NCI-H2107 (cell line): ENCODE results near the gene IQSEC2.
A peak's percentile ranks its signal among the peaks of the same experiment; 100 is the strongest.

ENCODE experiments used
- DNase-seq: peaks from one replicate; lab custom pipeline; 2025; lab: John Stamatoyannopoulos, UW

The IQSEC2 gene

GRCh38 chrX:53305219-53305995 is 24.0 kb upstream of the IQSEC2 start:
- DNase-seq = no peak

- DNase-seq = no peak
Measured at GRCh38 chrX:53303195-53303594, 21.8 kb upstream of the IQSEC2 start.

GRCh38 chrX:53300157-53300556 is 18.8 kb upstream of the IQSEC2 start:
- DNase-seq = no peak

DNA sequence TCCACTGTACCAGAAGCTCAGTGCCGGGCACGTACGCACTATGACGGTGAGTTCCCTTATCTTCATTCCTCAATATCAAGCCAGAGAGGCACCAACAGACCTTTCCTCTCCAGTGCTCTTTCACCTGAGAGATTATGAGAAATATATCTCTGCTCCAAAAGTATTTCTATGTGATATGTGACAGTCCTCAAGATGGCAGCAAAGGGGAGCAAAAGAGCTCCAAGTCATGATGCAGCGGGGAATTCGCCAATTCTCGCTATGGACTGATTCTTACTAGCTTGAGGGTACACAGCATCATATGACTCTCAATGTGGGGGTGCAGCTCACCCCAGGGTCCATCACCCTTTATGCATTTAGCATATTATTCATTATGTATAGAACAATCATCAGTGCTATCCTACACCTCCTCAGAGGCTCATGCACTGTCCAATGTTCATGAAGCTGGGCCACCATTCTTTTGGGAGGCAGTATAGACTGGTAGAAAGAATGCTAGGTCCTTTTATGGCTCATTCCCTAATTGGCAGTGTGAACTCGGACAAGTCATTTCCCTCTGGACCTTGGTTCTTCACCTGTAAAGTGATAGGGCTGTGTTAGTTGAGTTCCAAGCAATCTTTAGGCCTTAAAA is 12.8 kb upstream of the IQSEC2 start:
- DNase-seq = no peak

DNA sequence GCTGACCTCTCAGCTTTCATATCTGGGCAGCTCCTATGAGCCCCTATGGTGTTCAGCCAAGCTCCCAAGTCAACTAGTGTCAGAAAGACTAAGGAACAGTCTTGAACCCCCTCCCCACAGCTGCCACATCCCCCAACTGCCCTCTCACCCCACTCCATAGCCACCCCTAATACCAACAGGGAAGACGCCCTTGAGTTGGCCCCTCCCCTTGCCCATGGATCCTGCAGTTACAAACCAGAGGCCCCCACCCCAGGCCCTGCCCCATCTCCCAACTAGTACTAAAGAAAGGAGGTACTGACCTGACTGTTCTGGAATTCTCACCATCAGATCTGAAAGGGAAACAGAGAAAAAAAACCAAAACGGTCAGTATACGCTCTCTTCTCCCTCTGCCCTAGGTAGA is 10.2 kb upstream of the IQSEC2 start:
- DNase-seq = no peak

DNA sequence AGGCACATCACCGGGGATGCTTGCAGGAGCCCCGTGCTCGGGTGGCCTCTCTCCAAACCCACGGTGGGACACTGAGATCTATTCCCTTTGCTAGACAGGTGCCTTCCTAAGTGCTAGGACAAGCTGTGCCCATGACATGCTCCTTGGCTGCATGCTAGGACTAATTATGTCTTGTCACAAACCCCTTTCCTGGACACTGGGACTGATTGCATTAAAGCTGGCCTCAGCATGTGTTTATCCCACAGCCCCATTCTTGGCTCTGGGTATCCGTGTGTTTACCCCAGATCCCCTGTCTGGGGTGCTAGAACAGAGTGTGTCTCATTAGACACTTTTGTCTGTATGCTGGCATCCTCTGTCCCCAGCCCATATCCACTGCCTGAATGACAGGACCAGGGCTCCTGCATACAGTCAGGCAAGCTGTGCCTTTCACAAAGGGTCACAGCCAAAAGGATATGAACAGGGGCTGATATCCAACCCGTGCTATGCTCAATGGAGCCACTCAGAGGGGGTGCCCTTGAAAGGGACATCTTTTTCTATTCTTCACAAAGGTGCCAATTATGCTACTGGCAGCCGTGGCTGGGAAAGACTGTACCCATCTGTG is 9.2 kb upstream of the IQSEC2 start:
- no peak for DNase-seq

DNA sequence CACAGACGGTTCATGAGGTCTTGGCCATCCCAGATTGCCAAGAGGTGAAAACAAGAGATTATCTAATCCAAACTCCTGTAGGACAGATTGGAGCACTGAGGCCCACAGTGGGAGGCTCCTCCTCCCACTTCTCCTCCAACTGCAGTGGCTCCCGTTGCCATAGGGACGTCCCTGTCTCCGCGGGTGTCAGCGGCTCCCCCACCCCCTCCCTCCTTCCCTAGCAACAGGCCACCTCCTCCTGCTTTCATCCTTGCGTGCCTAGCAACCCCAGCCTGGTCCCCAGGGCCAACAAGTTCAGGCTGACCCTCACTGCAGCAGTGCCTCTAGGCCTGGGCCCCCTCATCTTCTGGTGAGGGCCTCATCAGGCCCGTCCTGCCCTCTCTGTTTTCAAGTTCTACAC is 6.8 kb upstream of the IQSEC2 start:
- no peak for DNase-seq

GRCh38 chrX:53287493-53288138 is 6.2 kb upstream of the IQSEC2 start:
- no peak for DNase-seq

DNA sequence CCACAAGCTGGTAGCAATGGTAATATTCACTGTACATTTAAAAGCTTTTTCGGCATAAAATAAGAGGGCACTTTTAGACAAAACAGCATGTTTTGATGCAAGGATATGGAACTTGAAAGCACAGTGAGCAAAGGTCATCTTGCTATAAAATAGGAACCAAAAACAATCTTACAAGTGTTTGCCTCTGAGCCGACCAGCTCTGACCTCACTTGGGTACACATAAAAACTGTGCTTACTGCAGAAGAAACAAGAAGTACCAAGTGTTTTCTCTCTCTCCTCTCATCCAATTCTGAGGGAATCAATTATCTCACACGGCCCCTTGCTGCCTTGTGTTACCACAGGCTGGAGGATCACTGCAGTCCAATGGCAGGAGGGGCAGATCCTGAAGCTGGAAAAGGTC is 4.8 kb upstream of the IQSEC2 start:
- no peak for DNase-seq

- no peak for DNase-seq
Measured at GRCh38 chrX:53285591-53285990, 4.2 kb upstream of the IQSEC2 start.

DNA sequence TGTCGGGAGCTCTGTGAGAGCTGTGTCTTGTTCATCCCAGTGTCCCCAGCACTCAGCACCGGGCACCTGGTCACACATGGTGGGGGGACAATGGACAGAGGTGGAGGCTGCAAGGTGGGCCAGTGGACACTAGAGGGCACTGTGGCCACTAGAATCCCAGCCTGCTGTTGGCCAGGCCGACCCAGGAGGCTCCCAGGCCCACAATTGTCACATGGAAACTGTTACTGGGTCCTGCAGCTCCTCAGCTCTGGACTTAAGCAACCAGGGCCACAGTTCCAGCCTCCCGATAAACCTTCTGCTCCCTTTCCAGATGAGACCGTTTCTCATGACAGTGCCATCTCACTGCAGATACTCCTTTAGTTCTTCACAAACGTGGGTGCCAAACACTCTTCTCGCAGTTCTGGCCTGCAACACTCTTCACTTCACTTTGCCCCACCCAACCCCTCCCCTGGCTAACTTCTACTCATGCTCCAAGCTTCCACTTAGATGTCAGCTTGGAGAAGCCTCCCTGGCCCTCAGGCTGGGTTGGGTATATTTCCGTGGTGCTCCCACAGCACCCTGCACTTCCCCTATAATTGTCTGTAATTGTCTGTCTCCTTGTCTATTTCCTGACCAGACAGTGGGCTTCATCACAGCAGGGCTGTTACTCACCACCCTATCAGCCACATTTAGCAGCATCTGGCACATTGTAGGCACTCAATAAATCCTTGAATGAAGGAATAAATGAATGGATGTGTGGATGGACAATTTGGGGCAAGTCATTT is 3.5 kb upstream of the IQSEC2 start:
- DNase-seq = peak; percentile 36

DNA sequence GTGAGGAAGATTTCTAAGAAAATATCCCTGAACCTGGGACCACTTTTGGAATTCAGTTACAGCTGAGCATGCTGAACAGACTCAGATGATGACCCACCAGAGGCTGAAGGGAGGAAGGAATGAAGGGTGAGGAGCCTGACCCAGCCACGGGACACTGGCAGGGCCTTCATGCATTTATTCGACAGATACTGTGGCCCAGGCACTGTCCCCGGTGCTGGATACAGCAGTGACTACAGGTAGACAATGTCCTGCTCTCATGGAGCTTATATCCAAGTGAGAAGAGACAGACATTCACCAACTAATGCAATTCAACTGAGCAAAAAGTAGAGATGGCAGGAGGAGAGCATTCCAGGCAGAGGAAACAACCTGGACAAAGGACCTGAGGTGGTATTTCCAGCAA is 2.2 kb upstream of the IQSEC2 start:
- DNase-seq = no peak

- DNase-seq = no peak
Measured at GRCh38 chrX:53283099-53283498, 1.7 kb upstream of the IQSEC2 start.

DNA sequence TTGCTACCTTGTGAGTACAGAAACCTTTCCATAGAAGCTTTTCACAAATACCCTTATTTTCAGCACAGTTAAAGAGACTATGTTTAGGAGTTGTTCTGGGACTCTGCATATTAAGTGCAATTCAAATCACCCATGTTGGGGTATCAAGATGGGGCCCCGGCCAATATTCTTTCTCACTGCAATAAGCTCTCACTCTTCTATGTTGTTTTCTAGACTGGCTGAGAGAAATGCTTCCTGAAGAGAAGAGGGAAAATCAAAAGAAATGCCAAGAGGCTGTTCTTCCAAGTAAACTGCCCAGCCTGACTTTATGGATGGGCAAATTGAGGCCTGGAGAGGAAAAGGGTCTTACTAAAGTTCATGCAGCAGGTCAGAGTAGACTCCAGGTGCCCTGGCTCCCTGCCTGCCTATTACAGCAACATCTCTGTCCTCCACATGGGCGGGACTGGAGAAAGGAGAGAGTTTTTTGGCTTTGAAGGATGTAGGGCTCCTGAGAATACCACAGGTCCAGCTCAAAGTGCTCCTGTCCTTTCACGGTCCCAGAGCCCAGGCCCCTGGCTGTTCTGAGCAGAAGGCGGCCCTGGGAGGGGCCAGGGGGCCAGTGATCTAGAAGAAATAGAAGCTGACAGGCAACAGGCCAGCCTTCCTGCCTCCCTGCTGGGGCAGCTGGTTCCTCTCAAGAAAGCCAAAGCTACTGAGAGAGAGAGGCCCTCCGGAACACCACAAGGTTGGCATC is 745 bp upstream of the IQSEC2 start:
- no peak for DNase-seq

- DNase-seq = no peak
Measured at GRCh38 chrX:53280331-53281320, 758 bp downstream of the IQSEC2 start.

GRCh38 chrX:53279296-53280237 is 1.8 kb downstream of the IQSEC2 start:
- DNase-seq = no peak

- no peak for DNase-seq
Measured at GRCh38 chrX:53272808-53273337, 8.5 kb downstream of the IQSEC2 start.

DNA sequence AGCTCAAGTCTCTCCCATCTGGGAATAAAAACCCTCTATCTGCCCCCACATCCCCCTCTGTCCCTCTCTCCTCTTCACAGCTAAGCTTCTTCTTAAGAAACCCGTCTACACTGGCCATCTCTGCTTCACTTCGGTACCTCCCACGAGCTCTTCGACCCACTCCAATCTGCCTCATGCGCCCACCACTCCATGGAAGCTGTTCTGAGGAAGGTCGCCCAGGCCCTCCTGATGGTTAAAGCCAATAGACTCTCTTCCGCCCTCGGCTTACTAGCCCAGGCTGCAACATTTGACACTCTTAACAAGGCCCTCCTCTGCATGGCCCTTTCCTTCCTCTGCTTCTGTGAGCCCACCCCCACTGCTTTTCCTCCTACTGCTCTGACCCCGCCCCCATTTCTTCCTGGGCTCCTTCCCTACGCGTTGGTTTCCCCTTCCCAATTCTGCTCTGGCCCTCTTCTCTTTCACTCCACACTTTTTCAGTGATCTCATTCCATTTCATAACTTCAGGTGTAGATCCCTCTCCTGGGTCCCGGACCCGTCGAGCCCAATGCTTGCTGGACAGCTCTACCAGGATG is 11.8 kb downstream of the IQSEC2 start:
- DNase-seq = no peak
